Mucosa of rectum (tissue), 2 donors: ENCODE results near the gene RBPMS2.
A peak's percentile ranks its signal among the peaks of the same experiment; 100 is the strongest.

ENCODE experiments used
- H3K27ac ChIP-seq, 2 donors: one replicate each; pipeline ENCODE4 v1.7.0; 2013; ENCODE audit warnings: inconsistent platforms in 2 of 2, low read depth in 2 of 2, low read length in 2 of 2
- H3K27me3 ChIP-seq, 2 donors: one replicate each; pipeline ENCODE4 v1.7.0; 2013; ENCODE audit warnings: low read length in 2 of 2; ENCODE audit not compliant: control insufficient read depth in 2 of 2, insufficient read depth in 2 of 2
- H3K36me3 ChIP-seq, 2 donors: one replicate each; pipeline ENCODE4 v1.7.0; 2013; ENCODE audit warnings: low read length in 2 of 2; ENCODE audit not compliant: control insufficient read depth in 2 of 2, insufficient read depth in 2 of 2
- H3K4me1 ChIP-seq, 2 donors: one replicate each; pipeline ENCODE4 v1.7.0; 2013; ENCODE audit warnings: low read length in 2 of 2, mild to moderate bottlenecking in 1 of 2; ENCODE audit not compliant: control insufficient read depth in 2 of 2, insufficient read depth in 2 of 2
- H3K4me3 ChIP-seq, 2 donors: one replicate each; pipeline ENCODE4 v1.7.0; 2013; ENCODE audit warnings: low read length in 2 of 2
- H3K9ac ChIP-seq, 2 donors: one replicate each; pipeline ENCODE4 v1.7.0; 2013; ENCODE audit warnings: low read length in 2 of 2, low read depth in 1 of 2, mild to moderate bottlenecking in 1 of 2
- H3K9me3 ChIP-seq, 2 donors: one replicate each; pipeline ENCODE4 v1.7.0; 2013; ENCODE audit warnings: low read length in 2 of 2; ENCODE audit not compliant: control insufficient read depth in 2 of 2
- donor health status: healthy.
- donor health status: Normal muscosa, but diverticular disease.

RBPMS2 gene

GRCh38 chr15:64783796-64784195 is 8.4 kb upstream of the RBPMS2 start:
- Histone ChIP-seq H3K4me3 (no peak overlapping the region), H3K27ac (no peak overlapping the region), H3K27me3 (no peaks in the 10 kb centered on the region), H3K9ac (no peak overlapping the region), H3K4me1 (no peaks in the 10 kb centered on the region), H3K36me3 (no peaks in the 10 kb centered on the region), H3K9me3 (no peaks in the 10 kb centered on the region)

- H3K4me1 ChIP-seq, result no peaks in the 10 kb centered on the region
- no peaks in the 10 kb centered on the region for H3K27me3 ChIP-seq
- H3K27ac ChIP-seq, result no peak overlapping the region
- no peaks in the 10 kb centered on the region for H3K9me3 ChIP-seq
- no peak overlapping the region for H3K9ac ChIP-seq
- no peak overlapping the region for H3K4me3 ChIP-seq
- H3K36me3 ChIP-seq, result no peaks in the 10 kb centered on the region
These were observed 7.4 kb upstream of the RBPMS2 start for GRCh38 chr15:64782751-64783150.

GRCh38 chr15:64781299-64781698 is 5.9 kb upstream of the RBPMS2 start:
- H3K9ac ChIP-seq, result no peak overlapping the region
- no peaks in the 10 kb centered on the region for H3K4me1 ChIP-seq
- H3K27me3 ChIP-seq, result peaks cover 0 to 2% of the 10 kb centered on the region in 2 donors
- H3K4me3 ChIP-seq, result no peak overlapping the region
- no peaks in the 10 kb centered on the region for H3K36me3 ChIP-seq
- no peaks in the 10 kb centered on the region for H3K9me3 ChIP-seq
- H3K27ac ChIP-seq, result no peak overlapping the region

GRCh38 chr15:64780600-64781156 is 5.3 kb upstream of the RBPMS2 start:
- H3K4me3 ChIP-seq, result no peak overlapping the region
- no peak overlapping the region for H3K27ac ChIP-seq
- no peaks in the 10 kb centered on the region for H3K4me1 ChIP-seq
- no peaks in the 10 kb centered on the region for H3K9me3 ChIP-seq
- H3K27me3 ChIP-seq, result peaks cover 0 to 5% of the 10 kb centered on the region in 2 donors
- no peak overlapping the region for H3K9ac ChIP-seq
- H3K36me3 ChIP-seq, result no peaks in the 10 kb centered on the region

- H3K27ac ChIP-seq, result no peak overlapping the region
- no peaks in the 10 kb centered on the region for H3K4me1 ChIP-seq
- H3K36me3 ChIP-seq, result no peaks in the 10 kb centered on the region
- no peaks in the 10 kb centered on the region for H3K9me3 ChIP-seq
- H3K9ac ChIP-seq, result no peak overlapping the region
- peaks cover 0 to 7% of the 10 kb centered on the region in 2 donors for H3K27me3 ChIP-seq
- H3K4me3 ChIP-seq, result no peak overlapping the region
These were observed 4.2 kb upstream of the RBPMS2 start for GRCh38 chr15:64779630-64780029.

- Histone ChIP-seq H3K27ac (no peak overlapping the region), H3K36me3 (no peaks in the 10 kb centered on the region), H3K4me1 (no peaks in the 10 kb centered on the region), H3K9me3 (no peaks in the 10 kb centered on the region), H3K27me3 (peaks cover under 1 to 11% of the 10 kb centered on the region in 2 donors), H3K4me3 (no peak overlapping the region), H3K9ac (no peak overlapping the region)
These were observed 3.6 kb upstream of the RBPMS2 start for GRCh38 chr15:64779024-64779423.

GRCh38 chr15:64776402-64776786 is 1.0 kb upstream of the RBPMS2 start:
- no peaks in the 10 kb centered on the region for H3K36me3 ChIP-seq
- no peaks in the 10 kb centered on the region for H3K9me3 ChIP-seq
- no peaks in the 10 kb centered on the region for H3K4me1 ChIP-seq
- peak overlapping the region; percentile 48 to 56 for H3K4me3 ChIP-seq
- peak overlapping the region in 1 of 2 donors; percentile 54 for H3K9ac ChIP-seq
- peak overlapping the region in 1 of 2 donors; percentile 63 for H3K27ac ChIP-seq
- peaks cover 11 to 24% of the 10 kb centered on the region in 2 donors for H3K27me3 ChIP-seq

- peak overlapping the region; percentile 4 to 39 for H3K4me3 ChIP-seq
- peaks cover 11 to 24% of the 10 kb centered on the region in 2 donors for H3K27me3 ChIP-seq
- peak overlapping the region in 1 of 2 donors; percentile 38 for H3K9ac ChIP-seq
These were observed 528 bp downstream of the RBPMS2 start for GRCh38 chr15:64774629-64775493.

GRCh38 chr15:64774037-64774628 is 1.3 kb downstream of the RBPMS2 start:
- no peaks in the 10 kb centered on the region for H3K9me3 ChIP-seq
- H3K4me3 ChIP-seq, result peak overlapping the region; percentile 4 to 22
- H3K27me3 ChIP-seq, result peaks cover 11 to 24% of the 10 kb centered on the region in 2 donors
- no peaks in the 10 kb centered on the region for H3K36me3 ChIP-seq
- peak overlapping the region in 1 of 2 donors; percentile 17 for H3K9ac ChIP-seq
- H3K27ac ChIP-seq, result peak overlapping the region; percentile 20 to 55
- no peaks in the 10 kb centered on the region for H3K4me1 ChIP-seq

More at GRCh38 chr15:64774629-64775493, 528 bp downstream of the RBPMS2 start:
- Histone ChIP-seq H3K36me3 (no peaks in the 10 kb centered on the region), H3K27ac (peak overlapping the region; percentile 55 to 58), H3K9me3 (no peaks in the 10 kb centered on the region), H3K4me1 (no peaks in the 10 kb centered on the region)

GRCh38 chr15:64773606-64774005 is 1.8 kb downstream of the RBPMS2 start:
- Histone ChIP-seq H3K9me3 (no peaks in the 10 kb centered on the region), H3K4me1 (no peaks in the 10 kb centered on the region), H3K36me3 (no peaks in the 10 kb centered on the region), H3K9ac (no peak overlapping the region), H3K4me3 (no peak overlapping the region), H3K27ac (peak overlapping the region in 1 of 2 donors; percentile 16), H3K27me3 (peaks cover 11 to 24% of the 10 kb centered on the region in 2 donors)
